HUES48 (cell line): Measurements from ENCODE around the gene BMERB1.
"Not testable (repeated sequence)": the region's sequence is repeated elsewhere in the genome, so short reads cannot be mapped to it uniquely, and the experiment has no call there.

ENCODE experiments used
- H3K27ac ChIP-seq: one replicate; pipeline ENCODE4 v1.7.0; 2013; ENCODE audit warnings: low read depth, low read length, inconsistent platforms
- H3K27me3 ChIP-seq: 2 replicates; pipeline ENCODE4 v1.6.1; 2013; ENCODE audit warnings: mild to moderate bottlenecking, low read length; ENCODE audit not compliant: control insufficient read depth, insufficient read depth
- H3K36me3 ChIP-seq: 2 replicates; pipeline ENCODE4 v1.6.1; 2013; ENCODE audit warnings: low read length; ENCODE audit not compliant: control insufficient read depth, insufficient read depth
- H3K4me1 ChIP-seq: 2 replicates; pipeline ENCODE4 v1.6.1; 2013; ENCODE audit warnings: mild to moderate bottlenecking, low read length; ENCODE audit not compliant: control insufficient read depth, insufficient read depth
- H3K4me3 ChIP-seq: 2 replicates; pipeline ENCODE4 v1.5.1; 2013; ENCODE audit warnings: mild to moderate bottlenecking, low read depth, low read length
- H3K9ac ChIP-seq: 2 replicates; pipeline ENCODE4 v1.6.1; 2013; ENCODE audit warnings: mild to moderate bottlenecking, low read depth, low read length, moderate library complexity
- H3K9me3 ChIP-seq: 2 replicates; pipeline ENCODE4 v1.6.1; 2013; ENCODE audit warnings: low read length; ENCODE audit not compliant: control insufficient read depth, insufficient read depth

The BMERB1 gene

GRCh38 chr16:15445450-15445849 is 11.1 kb downstream of the BMERB1 start:
- Histone ChIP-seq H3K9ac (no peak overlapping the region), H3K27ac (no peak overlapping the region), H3K4me1 (no peaks in the 10 kb centered on the region), H3K9me3 (no peaks in the 10 kb centered on the region), H3K36me3 (no peaks in the 10 kb centered on the region), H3K27me3 (no peaks in the 10 kb centered on the region), H3K4me3 (no peak overlapping the region)

- H3K9me3 ChIP-seq, result no peaks in the 10 kb centered on the region
- no peak overlapping the region for H3K27ac ChIP-seq
- H3K9ac ChIP-seq, result no peak overlapping the region
- no peaks in the 10 kb centered on the region for H3K36me3 ChIP-seq
- no peak overlapping the region for H3K4me3 ChIP-seq
- no peaks in the 10 kb centered on the region for H3K27me3 ChIP-seq
- no peaks in the 10 kb centered on the region for H3K4me1 ChIP-seq
These were observed 12.5 kb downstream of the BMERB1 start for GRCh38 chr16:15446901-15447300.

GRCh38 chr16:15450624-15451023 is 16.2 kb downstream of the BMERB1 start:
- no peaks in the 10 kb centered on the region for H3K36me3 ChIP-seq
- no peak overlapping the region for H3K9ac ChIP-seq
- no peaks in the 10 kb centered on the region for H3K27me3 ChIP-seq
- no peak overlapping the region for H3K4me3 ChIP-seq
- no peaks in the 10 kb centered on the region for H3K4me1 ChIP-seq
- H3K27ac ChIP-seq, result no peak overlapping the region
- H3K9me3 ChIP-seq, result no peaks in the 10 kb centered on the region

GRCh38 chr16:15451098-15451731 is 16.8 kb downstream of the BMERB1 start:
- Histone ChIP-seq H3K4me1 (no peaks in the 10 kb centered on the region), H3K9me3 (no peaks in the 10 kb centered on the region), H3K27ac (no peak overlapping the region), H3K36me3 (no peaks in the 10 kb centered on the region), H3K4me3 (no peak overlapping the region), H3K9ac (no peak overlapping the region), H3K27me3 (no peaks in the 10 kb centered on the region)

GRCh38 chr16:15452246-15452855 is 18.0 kb downstream of the BMERB1 start:
- H3K9ac ChIP-seq, result no peak overlapping the region
- H3K27me3 ChIP-seq, result no peaks in the 10 kb centered on the region
- H3K9me3 ChIP-seq, result no peaks in the 10 kb centered on the region
- H3K36me3 ChIP-seq, result no peaks in the 10 kb centered on the region
- no peak overlapping the region for H3K27ac ChIP-seq
- no peaks in the 10 kb centered on the region for H3K4me1 ChIP-seq
- H3K4me3 ChIP-seq, result no peak overlapping the region

GRCh38 chr16:15453296-15453695 is 18.9 kb downstream of the BMERB1 start:
- not testable (repeated sequence) for H3K36me3 ChIP-seq, H3K4me1 ChIP-seq, H3K9ac ChIP-seq, H3K27ac ChIP-seq, H3K9me3 ChIP-seq, H3K4me3 ChIP-seq, H3K27me3 ChIP-seq

GRCh38 chr16:15454933-15455332 is 20.5 kb downstream of the BMERB1 start:
- not testable (repeated sequence) for H3K9ac ChIP-seq

GRCh38 chr16:15457400-15457799 is 23.0 kb downstream of the BMERB1 start:
- H3K4me1 ChIP-seq, result no peaks in the 10 kb centered on the region
- H3K9ac ChIP-seq, result no peak overlapping the region
- no peak overlapping the region for H3K4me3 ChIP-seq
- no peaks in the 10 kb centered on the region for H3K36me3 ChIP-seq
- no peak overlapping the region for H3K27ac ChIP-seq
- no peaks in the 10 kb centered on the region for H3K27me3 ChIP-seq
- no peaks in the 10 kb centered on the region for H3K9me3 ChIP-seq

More at GRCh38 chr16:15454933-15455332, 20.5 kb downstream of the BMERB1 start:
- H3K4me3 ChIP-seq, H3K27ac ChIP-seq, H3K27me3 ChIP-seq, H3K36me3 ChIP-seq, H3K4me1 ChIP-seq, H3K9me3 ChIP-seq: not testable (repeated sequence)

- no peak overlapping the region for H3K4me3 ChIP-seq
- no peaks in the 10 kb centered on the region for H3K4me1 ChIP-seq
- no peak overlapping the region for H3K9ac ChIP-seq
- no peak overlapping the region for H3K27ac ChIP-seq
- H3K27me3 ChIP-seq, result no peaks in the 10 kb centered on the region
- H3K36me3 ChIP-seq, result no peaks in the 10 kb centered on the region
- H3K9me3 ChIP-seq, result no peaks in the 10 kb centered on the region
These were observed 23.6 kb downstream of the BMERB1 start for GRCh38 chr16:15457958-15458357.

- Histone ChIP-seq H3K9ac (no peak overlapping the region), H3K4me3 (no peak overlapping the region), H3K4me1 (no peaks in the 10 kb centered on the region), H3K36me3 (no peaks in the 10 kb centered on the region), H3K27ac (no peak overlapping the region), H3K27me3 (no peaks in the 10 kb centered on the region), H3K9me3 (no peaks in the 10 kb centered on the region)
These were observed 25.4 kb downstream of the BMERB1 start for GRCh38 chr16:15459791-15460190.

- Histone ChIP-seq H3K9ac (no peak overlapping the region), H3K27me3 (no peaks in the 10 kb centered on the region), H3K4me3 (no peak overlapping the region), H3K27ac (no peak overlapping the region), H3K4me1 (no peaks in the 10 kb centered on the region), H3K36me3 (no peaks in the 10 kb centered on the region), H3K9me3 (no peaks in the 10 kb centered on the region)
These were observed 26.2 kb downstream of the BMERB1 start for GRCh38 chr16:15460601-15461000.
